ENCODE measurements around the gene TMUB1. TPM values are rescaled to one million over a fixed set of nuclear protein-coding genes. Genes with fewer than 3 reads are reported as not detected.

The TMUB1 gene
- total RNA-seq, 1 donor from 2014 or later: 45.7 TPM

DNA sequence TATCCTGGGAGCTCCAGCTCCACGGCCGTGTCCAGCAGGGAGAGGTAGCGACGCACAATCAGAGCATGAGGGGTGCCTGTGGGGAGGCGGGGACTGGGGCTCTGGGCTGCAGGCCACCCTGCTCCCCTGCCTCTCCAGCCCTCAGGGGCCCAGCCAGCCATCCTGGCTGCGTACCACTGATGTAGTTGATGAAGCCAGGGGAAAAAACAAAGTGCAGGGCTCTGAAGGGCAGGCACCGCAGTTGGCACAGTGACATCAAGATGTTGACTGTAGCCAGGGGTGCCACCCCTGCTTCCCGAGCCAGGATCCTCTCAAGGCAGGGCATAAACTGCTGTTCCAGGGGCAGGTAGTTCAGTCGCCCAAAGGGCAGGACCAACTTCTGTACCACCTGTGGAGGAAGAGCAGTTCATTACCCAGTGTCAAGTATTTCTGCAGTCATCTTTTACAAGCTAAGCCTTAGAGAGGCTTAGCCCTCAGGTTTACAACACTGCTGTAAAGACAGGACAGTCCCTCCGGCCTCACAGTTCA is 5.5 kb downstream of the TMUB1 start:
- peak overlapping the region; percentile 39 for H3K4me3 Mint-ChIP-seq (ENCODE audit: unreplicated experiment)
- H3K36me3 Mint-ChIP-seq (ENCODE audit: unreplicated experiment): no peaks in the 10 kb centered on the region
- peaks cover 16% of the 10 kb centered on the region for H3K4me1 Mint-ChIP-seq (ENCODE audit: low read depth, unreplicated experiment)
- peak overlapping the region; percentile 59 for H3K27ac Mint-ChIP-seq (ENCODE audit: unreplicated experiment)
- peaks cover 5% of the 10 kb centered on the region for H3K9me3 Mint-ChIP-seq (ENCODE audit: unreplicated experiment)
- peaks cover 7% of the 10 kb centered on the region for H3K27me3 Mint-ChIP-seq (ENCODE audit: unreplicated experiment)
- TF ChIP-seq, protein P1, sequence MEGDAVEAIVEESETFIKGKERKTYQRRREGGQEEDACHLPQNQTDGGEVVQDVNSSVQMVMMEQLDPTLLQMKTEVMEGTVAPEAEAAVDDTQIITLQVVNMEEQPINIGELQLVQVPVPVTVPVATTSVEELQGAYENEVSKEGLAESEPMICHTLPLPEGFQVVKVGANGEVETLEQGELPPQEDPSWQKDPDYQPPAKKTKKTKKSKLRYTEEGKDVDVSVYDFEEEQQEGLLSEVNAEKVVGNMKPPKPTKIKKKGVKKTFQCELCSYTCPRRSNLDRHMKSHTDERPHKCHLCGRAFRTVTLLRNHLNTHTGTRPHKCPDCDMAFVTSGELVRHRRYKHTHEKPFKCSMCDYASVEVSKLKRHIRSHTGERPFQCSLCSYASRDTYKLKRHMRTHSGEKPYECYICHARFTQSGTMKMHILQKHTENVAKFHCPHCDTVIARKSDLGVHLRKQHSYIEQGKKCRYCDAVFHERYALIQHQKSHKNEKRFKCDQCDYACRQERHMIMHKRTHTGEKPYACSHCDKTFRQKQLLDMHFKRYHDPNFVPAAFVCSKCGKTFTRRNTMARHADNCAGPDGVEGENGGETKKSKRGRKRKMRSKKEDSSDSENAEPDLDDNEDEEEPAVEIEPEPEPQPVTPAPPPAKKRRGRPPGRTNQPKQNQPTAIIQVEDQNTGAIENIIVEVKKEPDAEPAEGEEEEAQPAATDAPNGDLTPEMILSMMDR (IDR thresholded peaks at IDR 0.05; ENCODE audit: partially characterized antibody, unreplicated experiment): no peak
- DNase-seq: no peak

DNA sequence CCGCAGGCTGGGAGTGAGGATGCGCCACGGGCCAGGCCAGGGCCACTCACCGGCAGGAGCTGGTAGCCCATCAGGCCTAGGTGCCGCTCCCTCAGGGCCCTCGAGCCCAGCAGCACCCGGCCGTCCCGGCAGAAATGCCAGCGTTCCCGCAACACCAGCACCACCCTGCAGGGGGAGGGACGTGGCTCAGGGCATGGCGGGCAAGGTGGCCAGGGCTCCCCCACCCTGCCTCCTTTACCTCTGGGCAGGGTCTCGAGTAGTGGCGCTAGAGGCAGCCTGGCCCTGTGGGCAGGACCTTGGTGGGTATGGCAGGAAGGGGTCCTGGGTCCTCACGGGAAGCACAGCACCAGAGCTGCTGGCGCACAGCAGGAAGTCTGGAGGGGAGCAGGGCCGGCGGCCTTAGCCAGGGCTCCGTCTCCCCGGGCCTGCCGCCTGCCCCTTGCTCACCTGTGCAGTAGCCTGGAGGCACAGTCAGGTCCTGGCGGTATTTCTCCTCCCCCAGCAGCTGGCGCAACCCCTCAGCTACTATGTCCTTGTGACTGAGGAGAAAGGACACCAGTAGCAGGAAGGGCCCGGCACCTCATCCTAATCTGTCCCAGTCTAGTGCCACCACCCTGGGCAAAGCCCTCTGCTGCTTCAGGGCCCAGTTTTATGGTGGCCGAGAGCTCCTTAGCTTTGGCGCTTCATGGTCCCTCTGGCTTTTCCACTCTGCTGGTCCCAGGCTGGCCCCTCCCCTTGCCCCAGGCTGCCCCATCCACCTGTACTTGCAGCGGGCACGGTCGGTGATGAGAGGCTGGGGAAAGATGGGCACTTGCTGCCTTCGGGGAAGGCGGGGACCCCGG is 6.2 kb downstream of the TMUB1 start:
- H3K27ac Mint-ChIP-seq (ENCODE audit: unreplicated experiment): no peak overlapping the region
- peaks cover 7% of the 10 kb centered on the region for H3K27me3 Mint-ChIP-seq (ENCODE audit: unreplicated experiment)
- H3K36me3 Mint-ChIP-seq (ENCODE audit: unreplicated experiment): no peaks in the 10 kb centered on the region
- peak; percentile 68 for DNase-seq
- TF ChIP-seq, protein P1 (IDR thresholded peaks at IDR 0.05; ENCODE audit: partially characterized antibody, unreplicated experiment): peak; percentile 64
- H3K4me3 Mint-ChIP-seq (ENCODE audit: unreplicated experiment): no peak overlapping the region
- H3K9me3 Mint-ChIP-seq (ENCODE audit: unreplicated experiment): peaks cover 3% of the 10 kb centered on the region
- peaks cover 14% of the 10 kb centered on the region for H3K4me1 Mint-ChIP-seq (ENCODE audit: low read depth, unreplicated experiment)

DNA sequence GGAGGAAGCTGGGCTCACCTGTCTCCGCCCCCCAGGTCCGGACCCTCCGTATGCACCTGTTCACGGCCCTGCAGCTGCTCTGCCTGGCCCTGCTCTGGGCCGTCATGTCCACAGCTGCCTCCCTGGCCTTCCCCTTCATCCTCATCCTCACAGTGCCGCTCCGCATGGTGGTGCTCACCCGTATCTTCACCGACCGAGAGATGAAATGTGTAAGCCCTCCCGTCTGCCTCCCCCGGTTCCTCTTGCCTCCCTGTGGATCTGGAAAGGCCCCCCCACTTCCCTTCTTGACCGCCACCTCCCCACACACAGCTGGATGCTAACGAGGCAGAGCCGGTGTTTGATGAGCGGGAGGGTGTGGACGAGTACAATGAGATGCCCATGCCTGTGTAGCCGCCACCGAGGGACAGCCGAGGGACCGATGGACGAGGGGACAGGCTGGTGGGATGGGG is 7.3 kb downstream of the TMUB1 start:
- Mint-ChIP-seq H3K36me3 (ENCODE audit: unreplicated experiment) (no peaks in the 10 kb centered on the region), H3K4me3 (ENCODE audit: unreplicated experiment) (no peak overlapping the region), H3K4me1 (ENCODE audit: low read depth, unreplicated experiment) (peaks cover 14% of the 10 kb centered on the region), H3K9me3 (ENCODE audit: unreplicated experiment) (peaks cover 5% of the 10 kb centered on the region), H3K27ac (ENCODE audit: unreplicated experiment) (peak overlapping the region; percentile 33), H3K27me3 (ENCODE audit: unreplicated experiment) (peaks cover 5% of the 10 kb centered on the region)
- TF ChIP-seq, protein P1 (IDR thresholded peaks at IDR 0.05; ENCODE audit: partially characterized antibody, unreplicated experiment): no peak
- DNase-seq: no peak

DNA sequence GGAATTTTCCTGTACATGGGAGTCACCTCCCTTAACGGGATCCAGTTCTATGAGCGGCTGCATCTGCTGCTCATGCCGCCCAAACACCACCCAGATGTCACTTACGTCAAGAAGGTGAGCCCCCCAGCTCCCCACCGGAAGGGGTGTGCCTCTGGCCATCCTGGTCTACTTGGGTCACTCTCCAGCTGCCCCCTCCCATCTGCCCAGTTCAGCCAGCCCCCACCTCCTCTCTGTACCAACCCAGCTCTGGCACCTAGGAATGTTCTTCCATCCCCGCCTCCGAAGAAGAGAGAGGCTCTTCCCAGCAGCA is 7.7 kb downstream of the TMUB1 start:
- H3K9me3 Mint-ChIP-seq (ENCODE audit: unreplicated experiment): peaks cover 5% of the 10 kb centered on the region
- peaks cover 14% of the 10 kb centered on the region for H3K4me1 Mint-ChIP-seq (ENCODE audit: low read depth, unreplicated experiment)
- no peak overlapping the region for H3K27ac Mint-ChIP-seq (ENCODE audit: unreplicated experiment)
- H3K36me3 Mint-ChIP-seq (ENCODE audit: unreplicated experiment): no peaks in the 10 kb centered on the region
- TF ChIP-seq, protein P1 (IDR thresholded peaks at IDR 0.05; ENCODE audit: partially characterized antibody, unreplicated experiment): no peak
- DNase-seq: no peak
- no peak overlapping the region for H3K4me3 Mint-ChIP-seq (ENCODE audit: unreplicated experiment)
- H3K27me3 Mint-ChIP-seq (ENCODE audit: unreplicated experiment): peaks cover 5% of the 10 kb centered on the region
